GM12878 (cell line): ENCODE results near the gene SIGLEC12. TPM values are rescaled to one million over a fixed set of nuclear protein-coding genes. Genes with fewer than 3 reads are reported as not detected.

Experiments
- ATAC-seq: fragments of 200-7000 bp; cut with Tn5 transposase; 3 replicates; pipeline ENCODE4 v1.9.1; 2020; ENCODE audit warnings: mild to moderate bottlenecking, moderate library complexity
- BruUV-seq: library from RNA; stranded (reverse); fragments of 400-500 nt; replicated peaks from 2 replicates; lab custom pipeline; 2021; lab: Mats Ljungman, UMichigan
- CTCF ChIA-PET: fragments of 300-600 bp; sonication (Branson Sonifier 250); formaldehyde crosslinking; extraction: SDS; loops from one replicate; lab custom pipeline; 2021; ENCODE audit warnings: inconsistent platforms; lab: Yijun Ruan, JAX
- POLR2A ChIA-PET: fragments of 350-600 bp; formaldehyde crosslinking; extraction: SDS; loops from one replicate; lab custom pipeline; 2021; ENCODE audit warnings: inconsistent platforms; lab: Charles Lee
- RAD21 ChIA-PET: fragments of 300-600 bp; sonication (Branson Sonifier 250); formaldehyde crosslinking; loops from one replicate; lab custom pipeline; 2023; ENCODE audit warnings: antibody characterized with exemption; ENCODE audit not compliant: unreplicated experiment; lab: Charles Lee
- SMC1A ChIA-PET: fragments of 300-600 bp; sonication (Branson Sonifier 250); formaldehyde crosslinking; loops from one replicate; lab custom pipeline; 2023; ENCODE audit not compliant: unreplicated experiment, uncharacterized antibody; lab: Charles Lee
- DNase-seq: peaks from one replicate; pipeline ENCODE4 v3.0.0-alpha.2; 2011; ENCODE audit warnings: low read depth, low spot score
- FAIRE-seq: peaks from 3 replicates; lab custom pipeline; 2011; peaks lifted over from hg19 to GRCh38; lab: Jason Lieb, UNC
- H2AFZ ChIP-seq: 2 replicates; pipeline ENCODE4 v1.6.0; 2011; ENCODE audit warnings: low read depth, low read length, control low read depth; ENCODE audit not compliant: control insufficient read depth
- H3K27ac ChIP-seq: 2 replicates; pipeline ENCODE4 v1.5.1; 2011; ENCODE audit warnings: control low read depth; ENCODE audit not compliant: control insufficient read depth, insufficient read depth
- H3K27me3 ChIP-seq, 2 experiments: replicated peaks in 1 of 2; 2 replicates each; pipeline versions ENCODE4 v1.6.0 to v1.6.1; 2011; ENCODE audit warnings: low read length in 1 of 2; ENCODE audit not compliant: control insufficient read depth in 2 of 2, insufficient read depth in 2 of 2
- H3K36me3 ChIP-seq, 2 experiments: 2 replicates each; pipeline ENCODE4 v1.5.1; 2011; ENCODE audit warnings: low read length in 1 of 2; ENCODE audit not compliant: control insufficient read depth in 2 of 2, insufficient read depth in 2 of 2
- H3K4me1 ChIP-seq: 2 replicates; pipeline ENCODE4 v1.6.1; 2011; ENCODE audit warnings: mild to moderate bottlenecking, low read length, moderate library complexity, mixed read lengths; ENCODE audit not compliant: control insufficient read depth, insufficient read depth
- H3K4me2 ChIP-seq: 2 replicates; pipeline ENCODE4 v1.6.0; 2011; ENCODE audit warnings: control low read depth; ENCODE audit not compliant: control insufficient read depth, insufficient read depth
- H3K4me3 ChIP-seq: fragments of 200-600 bp; sonication (generic); 2 replicates; pipeline ENCODE4 v1.5.1; 2016
- H3K79me2 ChIP-seq: 2 replicates; pipeline ENCODE4 v1.6.0; 2011; ENCODE audit warnings: low read length; ENCODE audit not compliant: control insufficient read depth, insufficient read depth
- H3K9ac ChIP-seq: 2 replicates; pipeline ENCODE4 v1.8.0; 2011; ENCODE audit warnings: low read length, control low read depth, mixed read lengths; ENCODE audit not compliant: control insufficient read depth, insufficient read depth
- H3K9me3 ChIP-seq: replicated peaks from 3 replicates; pipeline ENCODE4 v1.5.1; 2011; ENCODE audit warnings: mild to moderate bottlenecking, low read length; ENCODE audit not compliant: control insufficient read depth, insufficient read depth
- H4K20me1 ChIP-seq: 2 replicates; pipeline ENCODE4 v1.6.0; 2011; ENCODE audit not compliant: control insufficient read depth, insufficient read depth
- EP300 ChIP-seq, 2 experiments: fragments of 150-350 bp in 1 of 2; IDR thresholded peaks; 2 replicates each; pipeline ENCODE4 v1.6.1; 2011 to 2012; ENCODE audit warnings: low read depth in 2 of 2, low read length in 2 of 2, borderline replicate concordance in 1 of 2, improper control_type of control experiment in 1 of 2, inconsistent platforms in 1 of 2; ENCODE audit not compliant: control insufficient read depth in 1 of 2
- KAT2A ChIP-seq: conservative IDR thresholded peaks from 2 replicates; pipeline ENCODE4 v1.6.1; 2011; ENCODE audit warnings: low read depth, low read length; ENCODE audit not compliant: control insufficient read depth
- PBX3 ChIP-seq: IDR thresholded peaks from 2 replicates; pipeline ENCODE4 v1.6.1; 2011; ENCODE audit warnings: mild to moderate bottlenecking, low read depth, low read length, moderate library complexity; ENCODE audit not compliant: insufficient replicate concordance
- TCF7 ChIP-seq: IDR thresholded peaks from 2 replicates; pipeline ENCODE4 v1.6.1; 2014; ENCODE audit warnings: antibody characterized with exemption, borderline replicate concordance
- WGBS: methylation state at CpG from one replicate; pipeline ENCODE4 v1.1.6; 2016; ENCODE audit warnings: low lambda C conversion rate; ENCODE audit not compliant: insufficient replicate concordance, insufficient coverage; ENCODE audit errors: missing lambda C conversion rate; 5-methylcytosine and 5-hydroxymethylcytosine counted together
- in situ Hi-C: fragments of 300-500 bp; cut with MboI; formaldehyde crosslinking; loops from 9 replicates; pipeline ENCODE4 v1.14.3; 2018; ENCODE audit warnings: mixed read lengths
- intact Hi-C: fragments of 100-400 bp; cut with micrococcal nuclease; formaldehyde crosslinking; loops from one replicate; pipeline ENCODE4 v1.14.2; 2022; ENCODE audit not compliant: unreplicated experiment
- polyA plus RNA-seq, 11 experiments: library from polyadenylated mRNA; depleted of rRNA in 4 of 11; unstranded in 6 of 11; stranded (reverse) in 5 of 11; fragments of >200 nt; fragmentation: Nextera tagmentation in 4 of 11; fragmentation: Illumina TruSeq in 1 of 11; extraction: Ambion mirVana in 4 of 11; extraction: Trizol in 1 of 11; gene quantifications; 1 replicate in 1 of 11; 2 replicates in 10 of 11; pipeline versions ENCODE4 v1.2.1 to v1.2.3, GENCODE V29; 2011 to 2016; ENCODE audit warnings: inconsistent platforms in 2 of 11, missing spikeins in 2 of 11, low read depth in 1 of 11
- total RNA-seq, 4 experiments: library from RNA; depleted of rRNA in 3 of 4; stranded (reverse); fragments of >200 nt in 3 of 4; fragmentation: Illumina TruSeq in 1 of 4; extraction: Trizol in 1 of 4; gene quantifications; 2 replicates each; pipeline versions ENCODE4 v1.2.1 to v1.2.3, GENCODE V29; 2013 to 2021
- TF ChIP-seq, protein P1 (sequence below): fragments of 450-650 bp; IDR thresholded peaks from 2 replicates; pipeline ENCODE4 v1.6.1; 2017; ENCODE audit warnings: mild to moderate bottlenecking
- TF ChIP-seq, protein P2 (sequence below): fragments of 450-650 bp; IDR thresholded peaks from 2 replicates; pipeline ENCODE4 v1.6.1; 2017; ENCODE audit warnings: mild to moderate bottlenecking, moderate library complexity

Gene SIGLEC12
- total and polyA plus RNA-seq, 10 of the 15 experiments (the other 5 are each of a cell fraction or from before 2014, with no cell fraction given): 0.03 to 0.18 (median 0.06) TPM; not detected in 5

- peaks cover 4% of the 10 kb centered on the region; the same call in 1 of the 2 replicates for H3K4me1 ChIP-seq
- no peak overlapping the region for H3K4me2 ChIP-seq
- 0 out of 4 replicates have a peak, but pooled peaks cover 0 to 2% of the 10 kb centered on the region in 2 experiments for H3K27me3 ChIP-seq
- H3K27ac ChIP-seq: no peak overlapping the region
- FAIRE-seq (no peak), DNase-seq (no peak), ATAC-seq (no peak)
- SMC1A ChIA-PET: no interaction called here
- no peak overlapping the region for H2AFZ ChIP-seq
- in situ Hi-C loops: no loop called here
- H3K79me2 ChIP-seq: no peaks in the 10 kb centered on the region
- RAD21 ChIA-PET: no interaction called here
- no peaks in the 10 kb centered on the region for H4K20me1 ChIP-seq
- intact Hi-C loops: no loop called here
- POLR2A ChIA-PET: no interaction called here
- WGBS: 0% methylated on average over 3 of the region's 3 CpGs
- CTCF ChIA-PET: interaction anchor here (0.6 kb wide), 2 partner anchors 68 to 160 kb away, joined by 3 to 4 read pairs; no protein-coding TSS in a partner anchor
- no TSS peak for BruUV-seq
- H3K9ac ChIP-seq: no peak overlapping the region
- H3K9me3 ChIP-seq: no peaks in the 10 kb centered on the region
- TF ChIP-seq PBX3: no peak
- H3K36me3 ChIP-seq: no peaks in the 10 kb centered on the region
- H3K4me3 ChIP-seq: no peak overlapping the region
Observed at GRCh38 chr19:51497666-51498065, 3.9 kb downstream of the SIGLEC12 start.

- in situ Hi-C loops (no loop called here), intact Hi-C loops (no loop called here)
- Histone ChIP-seq H3K4me3 (no peak overlapping the region), H3K36me3 (no peaks in the 10 kb centered on the region), H3K9ac (no peak overlapping the region), H3K79me2 (no peaks in the 10 kb centered on the region), H3K4me1 (no peaks in the 10 kb centered on the region), H4K20me1 (no peaks in the 10 kb centered on the region), H2AFZ (no peak overlapping the region), H3K4me2 (no peak overlapping the region), H3K9me3 (no peaks in the 10 kb centered on the region), H3K27me3 (0 out of 4 replicates have a peak, but pooled peaks cover 0 to 2% of the 10 kb centered on the region in 2 experiments), H3K27ac (no peak overlapping the region)
- WGBS: 0% methylated on average over 2 of the region's 2 CpGs
- BruUV-seq: no TSS peak
- RAD21 ChIA-PET: no interaction called here
- ATAC-seq: no peak
- DNase-seq: no peak
- SMC1A ChIA-PET: interaction anchor here (1.0 kb wide), 1 partner anchor 185 kb away, joined by 3 read pairs; no protein-coding TSS in a partner anchor
- no peak for FAIRE-seq
- POLR2A ChIA-PET: no interaction called here
- CTCF ChIA-PET: no interaction called here
- TF ChIP-seq TCF7 (no peak), EP300 (IDR thresholded peaks at IDR 0.05; ENCODE audit: borderline replicate concordance in 1 of 2, control insufficient read depth in 1 of 2, low read depth in 2 of 2, low read length in 2 of 2) (no peak), KAT2A (no peak)
- TF ChIP-seq, protein P1, sequence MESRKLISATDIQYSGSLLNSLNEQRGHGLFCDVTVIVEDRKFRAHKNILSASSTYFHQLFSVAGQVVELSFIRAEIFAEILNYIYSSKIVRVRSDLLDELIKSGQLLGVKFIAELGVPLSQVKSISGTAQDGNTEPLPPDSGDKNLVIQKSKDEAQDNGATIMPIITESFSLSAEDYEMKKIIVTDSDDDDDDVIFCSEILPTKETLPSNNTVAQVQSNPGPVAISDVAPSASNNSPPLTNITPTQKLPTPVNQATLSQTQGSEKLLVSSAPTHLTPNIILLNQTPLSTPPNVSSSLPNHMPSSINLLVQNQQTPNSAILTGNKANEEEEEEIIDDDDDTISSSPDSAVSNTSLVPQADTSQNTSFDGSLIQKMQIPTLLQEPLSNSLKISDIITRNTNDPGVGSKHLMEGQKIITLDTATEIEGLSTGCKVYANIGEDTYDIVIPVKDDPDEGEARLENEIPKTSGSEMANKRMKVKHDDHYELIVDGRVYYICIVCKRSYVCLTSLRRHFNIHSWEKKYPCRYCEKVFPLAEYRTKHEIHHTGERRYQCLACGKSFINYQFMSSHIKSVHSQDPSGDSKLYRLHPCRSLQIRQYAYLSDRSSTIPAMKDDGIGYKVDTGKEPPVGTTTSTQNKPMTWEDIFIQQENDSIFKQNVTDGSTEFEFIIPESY: no peak
- TF ChIP-seq, protein P2, sequence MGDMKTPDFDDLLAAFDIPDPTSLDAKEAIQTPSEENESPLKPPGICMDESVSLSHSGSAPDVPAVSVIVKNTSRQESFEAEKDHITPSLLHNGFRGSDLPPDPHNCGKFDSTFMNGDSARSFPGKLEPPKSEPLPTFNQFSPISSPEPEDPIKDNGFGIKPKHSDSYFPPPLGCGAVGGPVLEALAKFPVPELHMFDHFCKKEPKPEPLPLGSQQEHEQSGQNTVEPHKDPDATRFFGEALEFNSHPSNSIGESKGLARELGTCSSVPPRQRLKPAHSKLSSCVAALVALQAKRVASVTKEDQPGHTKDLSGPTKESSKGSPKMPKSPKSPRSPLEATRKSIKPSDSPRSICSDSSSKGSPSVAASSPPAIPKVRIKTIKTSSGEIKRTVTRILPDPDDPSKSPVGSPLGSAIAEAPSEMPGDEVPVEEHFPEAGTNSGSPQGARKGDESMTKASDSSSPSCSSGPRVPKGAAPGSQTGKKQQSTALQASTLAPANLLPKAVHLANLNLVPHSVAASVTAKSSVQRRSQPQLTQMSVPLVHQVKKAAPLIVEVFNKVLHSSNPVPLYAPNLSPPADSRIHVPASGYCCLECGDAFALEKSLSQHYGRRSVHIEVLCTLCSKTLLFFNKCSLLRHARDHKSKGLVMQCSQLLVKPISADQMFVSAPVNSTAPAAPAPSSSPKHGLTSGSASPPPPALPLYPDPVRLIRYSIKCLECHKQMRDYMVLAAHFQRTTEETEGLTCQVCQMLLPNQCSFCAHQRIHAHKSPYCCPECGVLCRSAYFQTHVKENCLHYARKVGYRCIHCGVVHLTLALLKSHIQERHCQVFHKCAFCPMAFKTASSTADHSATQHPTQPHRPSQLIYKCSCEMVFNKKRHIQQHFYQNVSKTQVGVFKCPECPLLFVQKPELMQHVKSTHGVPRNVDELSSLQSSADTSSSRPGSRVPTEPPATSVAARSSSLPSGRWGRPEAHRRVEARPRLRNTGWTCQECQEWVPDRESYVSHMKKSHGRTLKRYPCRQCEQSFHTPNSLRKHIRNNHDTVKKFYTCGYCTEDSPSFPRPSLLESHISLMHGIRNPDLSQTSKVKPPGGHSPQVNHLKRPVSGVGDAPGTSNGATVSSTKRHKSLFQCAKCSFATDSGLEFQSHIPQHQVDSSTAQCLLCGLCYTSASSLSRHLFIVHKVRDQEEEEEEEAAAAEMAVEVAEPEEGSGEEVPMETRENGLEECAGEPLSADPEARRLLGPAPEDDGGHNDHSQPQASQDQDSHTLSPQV: no peak
Observed at GRCh38 chr19:51493776-51494175, 7.8 kb downstream of the SIGLEC12 start.
